ENCODE measurements around the gene PLPP3.

DNA sequence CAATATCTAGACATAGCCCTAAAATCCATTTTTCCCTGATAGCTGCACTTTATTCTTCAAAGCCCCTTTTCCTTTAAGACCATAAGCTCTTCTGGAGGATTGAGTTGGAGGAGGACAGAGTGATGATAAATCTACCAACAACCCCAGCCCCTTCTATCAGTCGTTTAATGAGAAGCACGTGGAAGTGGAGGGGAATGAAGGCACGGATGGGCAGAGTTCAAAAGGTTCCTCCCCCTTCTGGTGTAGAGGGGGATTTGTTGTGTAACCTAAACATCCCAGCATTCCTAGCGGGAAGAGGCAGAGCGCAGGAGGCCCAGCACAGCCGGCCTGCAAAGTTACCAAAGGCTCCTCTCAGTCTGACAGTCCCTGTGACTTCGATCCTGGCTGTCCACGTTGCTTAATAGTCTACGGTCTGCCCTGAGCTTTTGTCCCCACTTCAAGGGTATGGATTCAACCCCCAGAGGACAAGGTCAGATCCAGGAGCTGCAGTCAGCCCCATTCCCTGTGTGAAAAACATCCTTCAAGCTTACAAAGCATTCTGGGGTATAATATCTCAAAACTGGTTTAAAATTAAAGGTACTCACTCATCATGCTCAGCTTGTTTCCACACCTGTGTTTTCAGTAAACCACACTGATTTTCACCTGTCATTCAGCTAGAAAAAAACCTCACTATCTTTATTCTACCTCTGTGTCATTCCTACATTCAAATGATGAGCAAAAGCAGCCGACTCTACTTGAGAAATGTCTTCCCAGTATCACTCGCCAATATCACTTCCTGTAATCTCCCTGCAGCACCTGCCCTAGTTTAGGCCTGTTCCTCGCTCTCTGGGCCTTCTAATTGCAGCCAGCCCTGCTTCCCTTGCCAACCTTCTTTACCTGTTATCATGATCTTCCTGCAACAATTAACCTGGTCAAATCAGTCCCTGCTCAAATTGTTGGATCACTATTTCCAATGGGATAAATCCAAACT is 117.9 kb downstream of the PLPP3 start:
- TF ChIP-seq CTCF (IDR thresholded peaks at IDR 0.05) (no peak), POLR2A (IDR thresholded peaks at IDR 0.05) (no peak)

All from esophagus squamous epithelium (tissue), 4 donors.